GM19324 (cell line): Measurements from ENCODE around the gene OBP2B.
"Not testable (repeated sequence)": the region's sequence is repeated elsewhere in the genome, so short reads cannot be mapped to it uniquely, and the experiment has no call there.

Experiments
- ATAC-seq: cut with Tn5 transposase; IDR thresholded peaks from one replicate; pipeline ENCODE4 v1.9.1; 2021; ENCODE audit warnings: mild to moderate bottlenecking, moderate library complexity; ENCODE audit not compliant: unreplicated experiment, low FRiP score

OBP2B gene

GRCh38 chr9:133169687-133170086 lies 39.4 kb downstream of the OBP2B start:
- not testable (repeated sequence) for ATAC-seq

GRCh38 chr9:133169102-133169501 lies 39.9 kb downstream of the OBP2B start:
- ATAC-seq: no peak

GRCh38 chr9:133168432-133168831 lies 40.6 kb downstream of the OBP2B start:
- ATAC-seq: no peak

GRCh38 chr9:133167769-133168168 lies 41.3 kb downstream of the OBP2B start:
- no peak for ATAC-seq

DNA sequence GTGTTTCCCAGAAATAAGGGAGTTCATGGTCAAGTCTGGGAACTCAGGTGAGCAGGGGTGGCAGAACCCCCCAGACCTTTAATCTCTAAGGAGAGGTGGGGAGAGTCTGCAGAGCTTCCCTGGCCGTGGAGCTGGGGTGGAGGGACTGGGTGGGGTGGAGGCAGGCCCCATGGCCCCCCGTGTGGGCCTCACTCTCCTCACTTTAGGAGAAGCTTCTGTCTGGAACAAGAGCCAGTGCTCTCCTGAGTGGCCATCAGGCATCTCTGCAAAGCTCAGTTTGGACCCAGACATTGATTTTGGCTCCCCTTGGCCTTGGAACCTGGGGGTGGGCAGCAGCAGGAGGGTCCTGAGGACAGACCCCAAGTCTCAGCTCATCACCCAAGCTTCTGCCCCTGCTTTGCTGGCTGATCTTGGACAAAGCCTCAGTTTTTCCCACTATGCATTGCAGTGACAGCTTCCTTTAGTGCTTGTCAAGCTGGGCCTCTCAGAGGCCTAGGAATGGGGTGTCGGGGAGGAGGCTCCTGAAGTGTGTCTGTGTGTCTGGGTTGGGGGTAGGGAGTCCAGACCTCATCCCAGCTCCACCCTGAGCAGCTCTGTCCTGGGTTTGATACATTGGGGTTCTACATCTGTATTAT lies 41.8 kb downstream of the OBP2B start:
- no peak for ATAC-seq

DNA sequence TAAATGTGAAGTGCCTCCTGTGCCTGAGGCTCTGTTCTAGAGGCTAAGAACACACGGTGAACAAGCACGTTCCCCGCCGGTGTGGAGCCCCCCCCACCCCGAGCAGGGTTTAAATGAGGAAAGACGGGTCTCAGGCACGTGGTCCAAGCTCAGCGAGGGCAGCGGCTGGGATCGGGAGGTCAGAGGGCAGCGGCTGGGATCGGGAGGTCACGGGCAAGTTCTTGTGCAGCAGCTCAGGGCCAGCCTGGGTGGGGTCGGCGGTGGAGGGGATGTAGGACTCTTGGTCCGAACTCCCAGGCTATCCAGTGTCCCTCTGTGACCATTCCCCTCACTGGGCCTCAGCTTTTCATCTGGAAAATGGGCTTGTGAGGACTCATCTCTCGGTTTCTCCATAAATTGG lies 42.7 kb downstream of the OBP2B start:
- ATAC-seq: no peak

GRCh38 chr9:133165452-133165730 lies 43.7 kb downstream of the OBP2B start:
- ATAC-seq: no peak

DNA sequence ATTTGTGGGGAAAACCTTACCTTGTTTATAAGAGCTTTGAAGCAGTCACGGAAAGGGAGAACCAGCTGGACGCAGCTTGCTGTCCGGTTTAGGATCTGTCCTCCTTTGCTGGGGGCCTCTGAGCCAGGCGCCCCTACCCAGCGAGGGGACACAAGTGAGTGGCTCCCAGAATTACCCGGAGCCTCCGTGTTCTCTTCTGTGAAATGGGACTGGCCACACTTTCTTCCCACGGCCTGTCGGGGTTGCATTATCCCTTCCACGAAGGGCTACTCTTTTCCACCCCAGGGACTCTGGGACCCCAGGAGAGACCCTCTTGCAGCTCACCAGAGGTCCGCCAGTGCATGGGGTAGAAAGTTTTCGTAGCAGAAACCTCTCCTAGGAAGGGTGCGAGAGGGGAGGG lies 44.9 kb downstream of the OBP2B start:
- no peak for ATAC-seq

DNA sequence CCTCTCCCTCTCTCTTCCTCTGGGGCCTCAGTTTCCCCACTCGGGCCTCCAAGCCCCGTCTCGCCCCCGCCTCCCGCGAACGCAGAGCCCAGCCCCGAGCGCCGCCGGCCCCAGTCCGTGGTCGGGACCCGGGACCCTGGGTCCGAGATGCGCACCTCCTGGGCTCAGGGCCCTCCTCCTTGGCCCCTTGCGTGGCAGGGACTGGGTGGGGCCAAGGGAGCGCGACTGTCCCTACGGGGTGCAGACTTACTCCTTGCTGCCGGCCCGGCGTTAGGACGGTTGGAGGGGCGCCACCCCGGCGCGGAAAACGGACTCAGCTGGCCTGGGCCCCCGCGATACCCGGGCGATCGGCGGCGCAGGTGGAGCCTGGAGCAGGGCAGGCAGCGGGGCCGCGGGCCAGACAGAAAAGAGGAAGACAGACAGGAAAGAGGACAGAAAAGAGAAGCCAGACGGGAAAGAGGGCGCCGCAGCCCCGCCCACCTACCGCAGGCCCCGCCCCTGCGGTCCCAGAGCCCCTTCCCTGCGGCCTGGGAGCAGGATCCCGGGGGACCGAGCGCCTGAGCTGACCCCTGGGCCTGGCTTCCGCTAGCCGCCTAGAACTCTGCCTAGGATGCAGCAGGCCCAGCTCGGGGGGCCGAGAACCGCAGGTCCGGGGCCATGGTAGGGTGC lies 45.4 kb downstream of the OBP2B start, which contains the start of gene GBGT1:
TSS of gene GBGT1 (minus strand) at position 411 of the 669 bp plus-strand sequence. CDS start 1,502 bp downstream, outside the sequence.
- no peak for ATAC-seq

DNA sequence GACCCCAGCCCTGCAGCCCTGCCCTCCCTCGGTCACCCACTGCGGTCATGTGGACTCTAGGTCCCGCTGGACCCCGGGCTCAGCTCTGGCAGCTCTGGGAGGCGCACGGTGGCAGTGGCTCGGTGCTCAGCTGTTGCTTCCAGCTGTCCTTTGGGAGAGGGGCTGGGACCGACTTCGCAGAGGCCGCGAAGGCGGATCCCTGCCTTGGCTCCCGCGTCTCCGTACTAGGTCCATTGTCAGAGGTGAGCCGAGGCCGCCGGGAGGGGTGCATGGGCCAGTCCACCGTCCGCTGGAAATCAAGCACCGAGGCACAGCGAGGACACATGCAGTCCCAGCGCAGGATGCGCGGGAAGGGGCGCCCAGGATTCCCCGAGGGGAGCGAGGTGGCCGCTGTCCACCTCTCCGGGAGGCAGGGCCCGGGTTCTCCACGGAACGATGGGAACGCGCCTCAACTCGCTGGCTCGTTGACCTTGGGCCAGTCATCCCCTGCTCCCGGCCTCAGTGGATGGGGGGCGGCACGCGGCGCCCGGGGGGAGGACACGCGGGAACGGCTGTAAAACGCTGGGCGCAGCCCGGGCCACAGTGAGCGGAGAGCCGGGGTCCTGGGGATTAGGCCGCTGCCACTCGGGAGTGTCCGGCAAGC lies 46.1 kb downstream of the OBP2B start:
- no peak for ATAC-seq

- no peak for ATAC-seq
These were observed 47.5 kb downstream of the OBP2B start for GRCh38 chr9:133161547-133161950.

GRCh38 chr9:133160742-133161546 lies 48.1 kb downstream of the OBP2B start:
- no peak for ATAC-seq

DNA sequence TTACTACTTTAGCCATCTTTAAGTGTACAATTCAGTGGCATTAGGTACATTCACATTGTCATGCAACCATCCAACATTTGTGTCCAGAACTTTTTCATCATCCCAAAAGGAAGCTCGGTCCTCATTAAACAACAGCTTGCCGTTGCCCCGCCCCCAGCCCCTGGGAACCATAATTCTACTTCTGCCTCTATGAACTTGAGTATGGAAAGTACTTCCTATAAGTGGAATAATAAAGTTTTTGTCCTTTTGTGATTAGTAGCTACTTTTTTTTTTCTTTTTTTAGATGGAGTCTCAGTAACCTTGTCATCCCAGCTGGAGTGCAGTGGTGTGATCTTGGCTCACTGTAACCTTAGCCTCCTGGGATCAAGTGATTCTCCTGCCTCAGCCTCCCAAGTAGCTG lies 50.4 kb downstream of the OBP2B start:
- ATAC-seq: no peak
